Ureter (tissue), 1 donor: ENCODE measurements around the gene RAI14. TPM values are rescaled to one million over a fixed set of nuclear protein-coding genes. Genes with fewer than 3 reads are reported as not detected.

Experiments
- DNase-seq: peaks from one replicate; pipeline ENCODE4 v3.0.0-alpha.2; 2020; ENCODE audit warnings: low spot score
- total RNA-seq: library from RNA; stranded (reverse); gene quantifications from one replicate; pipeline ENCODE4 v1.2.4, GENCODE V29; 2023
- donor health status: DM: yes; HTN: yes; CAD: no.

The RAI14 gene
- total RNA-seq: 55.0 TPM

DNA sequence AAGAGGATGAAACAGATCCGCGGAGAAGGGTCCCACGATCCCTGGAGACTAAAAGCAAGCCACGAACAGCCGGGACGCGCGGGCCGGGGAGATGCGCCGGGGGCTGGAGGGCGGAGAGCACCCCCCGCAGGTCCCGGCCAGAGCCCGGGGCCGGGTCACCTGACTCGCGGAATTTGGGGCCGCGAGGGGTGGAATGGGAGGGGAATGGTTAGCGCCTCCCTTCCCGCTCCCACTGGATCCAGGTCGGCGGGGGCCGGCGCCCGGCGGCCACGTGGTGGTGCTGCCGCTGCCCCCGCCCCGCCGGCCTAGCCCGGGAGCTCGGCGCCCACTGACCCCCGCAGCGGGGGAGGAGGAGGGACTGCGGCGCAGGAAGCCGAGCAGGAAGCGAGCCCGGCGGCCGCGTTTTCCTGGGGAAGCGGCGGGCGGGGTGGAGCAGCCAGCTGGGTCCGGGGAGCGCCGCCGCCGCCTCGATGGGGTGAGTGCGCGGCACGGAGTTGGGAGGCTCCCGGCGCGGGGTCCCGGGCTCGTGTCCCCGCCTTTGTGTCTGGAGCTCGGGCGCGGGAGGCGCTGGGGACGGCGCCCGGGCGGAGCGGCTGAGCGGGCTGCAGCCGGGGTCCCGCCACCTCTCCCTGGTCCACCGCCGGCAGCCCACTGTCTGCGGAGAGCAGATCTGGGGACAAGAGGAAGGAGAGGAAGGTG, at the start of gene RAI14:
Gene RAI14, plus strand, starts transcription at position 328 of the 699 bp plus-strand sequence. CDS start 30,592 bp downstream, outside the sequence.
- peak; percentile 85 for DNase-seq

DNA sequence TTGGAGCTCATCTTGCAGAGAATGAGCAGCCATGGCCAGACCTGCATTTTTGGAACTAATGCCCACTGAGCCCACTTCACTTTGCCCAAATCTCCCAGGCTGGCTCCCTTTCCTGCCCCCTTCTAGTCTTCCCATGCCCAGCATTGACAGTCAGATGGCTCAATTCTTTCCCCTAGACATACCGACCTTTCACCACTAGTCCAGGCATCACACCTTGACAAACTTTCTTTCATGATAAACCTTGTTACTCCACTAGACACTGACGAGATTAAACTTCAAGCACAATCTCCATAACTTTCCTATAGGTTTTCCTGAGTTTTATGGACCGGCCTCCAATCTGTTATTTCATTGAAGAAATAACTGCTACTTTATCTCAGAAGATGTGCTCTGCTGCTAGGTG, 47.8 kb upstream of the RAI14 start:
- DNase-seq: no peak

DNA sequence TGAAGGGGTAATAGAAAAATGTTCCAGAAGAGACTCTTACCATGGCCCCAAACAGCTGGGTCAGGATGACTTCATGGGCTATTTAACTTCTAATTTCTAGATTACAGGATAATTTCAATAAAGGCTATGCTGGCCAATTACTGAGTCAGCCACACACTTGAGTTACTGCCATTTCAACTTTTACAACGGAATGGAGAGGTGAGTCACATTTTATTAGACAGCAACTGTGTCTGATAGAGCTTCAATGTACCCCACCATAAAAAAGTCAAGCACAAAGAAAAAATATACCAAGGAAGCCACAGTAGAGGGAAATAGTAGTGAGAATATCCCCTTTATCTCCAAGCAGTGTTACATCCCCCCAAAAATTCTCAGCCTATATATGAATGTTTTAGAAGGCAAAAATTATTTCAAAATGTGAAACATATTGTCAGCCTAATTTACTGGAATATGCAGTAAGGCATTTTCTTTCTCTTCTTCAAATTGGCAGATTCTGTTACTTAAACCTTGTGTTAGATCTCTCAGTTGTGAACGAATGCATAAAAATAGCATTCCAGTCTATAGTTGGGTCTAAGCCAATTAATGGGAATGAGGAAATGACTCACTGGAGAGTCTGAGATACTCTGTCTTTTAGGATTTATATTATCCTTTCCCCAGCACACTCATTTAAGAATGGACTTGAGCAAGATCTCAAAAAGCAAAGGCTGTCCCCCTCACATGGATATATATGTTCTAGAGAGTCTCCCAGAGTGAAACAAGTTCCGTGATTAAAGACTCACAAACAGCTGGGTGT, 47.1 kb upstream of the RAI14 start:
- no peak for DNase-seq

DNA sequence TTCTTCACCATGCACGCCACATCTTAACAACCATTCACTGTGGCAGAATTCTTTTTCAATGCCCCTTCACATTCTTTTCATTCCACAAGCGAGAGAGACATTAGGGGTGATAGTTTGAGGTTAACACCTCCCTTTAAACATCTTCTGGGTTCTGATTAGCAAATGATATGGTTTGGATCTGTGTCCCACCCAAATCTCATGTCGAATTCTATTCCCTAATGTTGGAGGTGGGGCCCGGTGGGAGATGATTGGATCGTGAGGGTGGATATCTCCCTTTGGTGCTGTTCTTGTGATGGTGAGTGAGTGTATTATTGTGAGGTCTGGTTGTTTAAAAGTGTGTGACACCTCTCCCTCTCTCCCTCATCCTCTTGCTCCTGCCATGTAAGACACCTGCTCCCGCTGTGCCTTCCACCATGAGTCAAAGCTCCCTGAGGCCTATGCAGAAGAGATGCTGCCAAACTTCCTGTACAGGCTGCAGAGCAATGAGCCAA, 46.1 kb upstream of the RAI14 start:
- no peak for DNase-seq

DNA sequence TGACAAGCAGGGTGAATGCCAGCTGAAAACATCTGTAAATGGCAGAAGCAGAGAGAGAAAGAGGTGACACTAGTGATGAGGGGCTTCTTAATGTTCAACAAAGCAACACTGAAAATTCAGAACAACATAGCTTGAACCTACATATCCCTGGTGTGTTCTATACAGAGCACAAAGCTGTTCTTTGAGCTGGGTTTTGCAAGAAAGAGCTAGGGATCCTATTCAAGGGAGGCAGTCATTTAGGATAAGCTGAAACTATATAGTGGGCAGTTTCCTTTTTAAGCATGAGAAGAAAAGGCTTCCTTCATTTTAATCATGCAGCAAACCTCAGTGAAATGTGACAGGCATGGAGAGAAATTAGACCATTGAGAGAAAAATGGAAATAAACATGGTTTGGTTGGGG, 45.6 kb upstream of the RAI14 start:
- DNase-seq: no peak

DNA sequence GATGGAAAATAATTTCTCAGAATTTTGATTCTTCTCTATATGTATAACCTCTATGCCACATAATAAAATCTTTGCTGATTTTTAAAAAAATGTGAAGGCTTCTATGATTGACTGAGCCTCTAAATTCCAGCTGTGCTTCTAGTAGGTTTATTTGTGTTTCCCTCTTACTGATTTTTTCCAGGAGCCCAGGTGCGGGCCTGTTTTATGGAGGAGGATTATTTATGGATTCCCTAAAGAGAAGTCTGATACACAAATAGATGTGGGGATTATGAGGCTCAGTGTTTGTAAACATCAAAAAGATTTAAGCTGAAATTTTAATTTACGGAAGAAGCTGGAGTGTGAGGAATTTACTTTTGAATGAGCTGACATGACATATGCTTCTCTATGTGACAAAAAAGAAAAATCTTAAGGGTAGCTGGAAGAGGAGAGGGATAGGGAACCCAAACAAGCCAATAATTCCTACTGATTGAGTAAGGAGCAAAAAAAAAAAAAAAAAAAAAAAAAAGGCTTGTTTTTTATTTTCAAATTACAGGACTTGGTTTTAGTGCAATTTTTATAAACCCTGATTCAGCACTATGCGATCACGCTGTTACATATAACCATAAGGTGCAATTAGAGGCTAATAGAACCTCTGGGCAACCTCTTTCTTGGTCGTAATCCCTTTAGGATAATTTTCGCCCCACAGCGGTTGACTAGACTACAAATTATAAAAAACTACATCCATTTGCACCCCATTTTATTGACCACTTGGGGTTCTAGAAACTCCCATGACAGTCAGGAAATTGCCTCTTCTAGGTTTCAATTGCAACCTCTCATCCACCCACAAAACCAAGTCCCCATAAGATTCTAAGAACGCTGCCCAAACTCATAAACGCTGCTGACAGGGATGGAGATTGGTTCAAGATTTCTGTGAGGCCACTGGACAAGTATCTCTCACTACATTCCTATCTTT, 44.4 kb upstream of the RAI14 start:
- no peak for DNase-seq

DNA sequence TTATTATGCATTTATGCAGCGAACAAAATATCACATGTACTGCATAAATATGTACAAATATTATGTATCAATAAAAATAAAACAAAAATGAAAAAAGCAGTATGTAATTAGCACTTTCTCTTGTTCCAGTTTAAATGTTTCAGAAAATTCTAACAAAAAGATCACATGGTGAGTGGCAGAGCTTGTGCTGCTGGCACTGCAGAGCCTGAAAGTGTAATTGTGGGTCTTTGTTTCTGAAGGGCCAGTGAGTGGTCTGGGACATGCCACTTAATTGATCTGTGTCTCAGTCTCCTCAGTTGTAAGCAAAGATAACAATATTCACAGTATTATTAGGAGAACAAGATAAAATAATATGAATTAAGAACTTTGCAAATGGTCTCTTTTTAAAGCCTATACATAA, 39.5 kb upstream of the RAI14 start:
- no peak for DNase-seq

DNA sequence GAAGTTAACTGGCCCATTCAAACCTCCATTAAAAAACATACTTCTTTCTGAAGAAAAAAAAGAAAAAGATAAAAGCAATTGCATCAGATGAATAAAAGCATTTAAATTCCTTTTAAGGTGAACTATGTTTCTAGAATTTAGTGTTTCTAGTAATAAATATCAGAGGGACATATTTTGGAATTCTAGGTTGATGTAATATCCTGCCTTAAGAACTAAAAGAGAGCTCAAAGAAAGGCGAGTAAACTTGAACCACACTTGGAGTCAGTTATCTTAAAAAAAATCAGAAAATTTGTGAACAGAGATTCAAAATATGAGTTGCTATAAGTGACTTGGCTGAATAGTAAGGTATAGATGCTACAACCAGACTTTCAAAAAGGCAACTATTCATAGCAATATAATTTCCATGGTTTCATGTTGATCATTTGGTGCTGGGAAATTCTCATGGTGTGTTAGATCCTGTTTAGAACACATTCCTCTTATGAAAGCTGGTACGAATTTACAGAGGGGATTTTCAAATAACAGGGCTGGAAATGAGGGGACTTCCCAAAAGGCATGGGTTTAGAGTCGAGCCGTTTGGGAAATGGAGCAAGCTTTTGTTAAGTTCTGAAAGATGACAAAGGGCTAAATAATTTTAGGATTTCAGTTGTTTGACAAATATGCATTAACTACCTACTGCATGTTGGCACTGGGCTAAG, 37.6 kb upstream of the RAI14 start:
- DNase-seq: no peak

DNA sequence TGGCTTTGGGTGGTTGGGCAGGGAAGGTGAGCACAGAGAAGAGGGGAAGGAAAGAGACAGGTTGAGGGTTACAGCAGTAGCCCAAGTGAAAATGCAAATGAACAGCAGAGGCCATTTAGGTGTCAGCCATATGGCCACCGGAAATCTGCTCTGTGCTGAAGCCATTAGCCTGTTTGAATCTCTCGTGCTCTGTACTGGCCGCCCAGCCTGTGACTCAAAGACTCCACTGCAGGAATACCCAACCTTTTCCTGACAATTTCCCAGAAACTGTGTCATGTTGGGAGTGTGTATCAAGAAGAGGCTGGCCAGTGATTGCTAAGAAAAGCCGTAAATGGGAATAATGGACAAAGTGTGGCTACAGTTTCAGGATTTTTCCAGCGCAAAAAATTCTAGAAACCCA, 35.9 kb upstream of the RAI14 start:
- DNase-seq: no peak

DNA sequence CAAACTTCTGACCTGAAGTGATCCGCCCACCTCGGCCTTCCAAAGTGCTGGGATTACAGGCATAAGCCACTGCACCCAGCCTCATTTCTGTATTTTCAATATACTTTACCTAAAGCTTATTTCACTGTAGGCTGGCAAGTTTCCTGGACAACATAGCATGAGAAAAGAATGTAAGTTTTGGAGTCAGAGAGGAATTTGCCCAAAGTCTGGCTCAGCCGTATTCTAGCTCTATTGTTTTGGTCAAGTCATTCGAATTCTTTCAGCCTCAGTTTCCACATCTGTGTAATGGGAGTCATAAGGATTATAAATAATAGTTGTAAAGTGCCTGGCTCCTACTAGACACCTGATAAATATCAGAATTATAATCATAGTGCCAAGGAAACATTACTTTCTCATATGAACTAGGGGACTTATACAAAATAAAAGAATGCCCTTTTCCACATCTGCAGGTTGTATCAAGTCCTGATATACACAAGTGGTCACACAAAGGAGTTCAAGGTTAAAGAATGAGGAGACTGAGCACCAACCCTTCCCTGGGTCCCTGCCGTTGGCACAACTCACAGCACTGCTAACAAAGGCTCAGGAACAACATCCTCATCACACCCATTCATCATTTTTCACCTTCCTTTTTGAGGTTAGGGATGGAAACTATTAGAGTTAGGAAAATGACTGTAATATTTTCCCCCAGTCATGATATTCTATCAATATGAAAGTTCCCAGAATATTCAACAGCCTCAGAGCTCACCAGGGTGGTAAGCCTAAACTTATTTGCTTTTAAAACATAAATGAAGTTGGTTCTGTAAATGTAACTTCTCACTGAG, 34.6 kb upstream of the RAI14 start:
- DNase-seq: no peak

DNA sequence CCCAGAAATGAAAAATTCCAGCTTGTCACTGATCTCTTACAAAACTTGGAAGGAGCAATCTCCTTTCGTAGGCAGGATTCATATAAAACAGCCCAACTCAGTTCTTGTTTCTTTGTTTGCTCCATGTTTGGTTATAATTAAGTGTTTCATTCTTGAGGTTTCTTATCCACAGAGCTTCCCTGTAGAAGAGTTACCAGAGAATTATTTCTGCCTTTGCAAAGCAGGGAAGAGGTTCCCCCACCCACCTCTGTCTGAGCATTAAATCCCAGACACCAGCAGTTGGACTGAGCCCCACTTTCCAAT, 34.1 kb upstream of the RAI14 start:
- no peak for DNase-seq

DNA sequence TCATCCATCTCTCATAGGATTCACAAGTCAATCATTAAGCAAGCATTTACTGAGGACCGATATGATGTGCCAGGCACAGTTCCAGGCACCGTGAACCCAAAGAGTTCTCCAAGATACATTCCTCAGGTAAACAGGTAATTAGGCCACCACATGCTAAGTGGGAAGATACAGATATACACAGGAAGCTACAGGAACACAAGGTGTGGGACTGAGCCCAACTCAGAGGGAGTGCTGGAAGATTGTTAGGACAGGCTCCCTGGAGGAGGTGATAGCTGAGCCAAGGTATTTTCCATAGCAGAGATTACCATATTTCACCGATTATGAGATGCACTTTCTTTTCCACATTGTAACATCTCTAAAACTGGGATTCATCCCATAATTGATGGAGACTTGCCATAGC, 31.4 kb upstream of the RAI14 start:
- no peak for DNase-seq

DNA sequence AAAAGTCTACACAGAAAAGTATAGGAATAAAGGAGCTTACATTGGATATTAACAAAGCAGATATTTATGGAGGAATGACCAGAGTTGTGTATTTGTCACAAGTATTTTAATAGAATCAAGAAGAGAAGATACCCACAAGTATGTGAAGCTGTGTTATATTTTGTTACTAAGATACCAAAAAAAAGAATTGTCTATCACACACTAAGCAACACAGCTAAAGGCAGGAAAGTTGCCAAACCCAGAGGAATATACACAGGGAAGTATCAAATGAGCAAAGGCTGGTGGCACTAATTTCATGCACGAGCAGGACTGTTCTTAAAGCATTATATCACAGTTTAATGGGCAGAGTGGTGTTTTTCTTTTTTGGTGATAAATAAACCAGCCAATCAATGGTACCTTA, 30.9 kb upstream of the RAI14 start:
- DNase-seq: no peak

DNA sequence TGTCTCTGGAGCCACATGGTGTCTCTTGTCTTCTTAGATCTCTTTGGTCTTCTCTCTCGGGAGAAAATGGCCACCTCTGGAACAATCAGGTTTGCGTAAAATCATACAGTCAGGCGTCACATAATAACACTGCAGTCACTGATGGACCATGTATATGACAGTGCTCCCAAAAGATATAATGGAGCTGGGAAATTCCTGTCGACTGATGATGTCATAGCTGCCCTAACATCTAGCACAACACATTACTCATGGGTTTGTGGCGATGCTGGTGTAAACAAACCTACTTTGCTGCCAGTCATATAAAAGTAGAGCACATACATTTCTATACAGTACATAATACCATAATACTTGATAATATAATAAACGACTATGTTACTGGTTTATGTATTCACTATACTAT, 30.1 kb upstream of the RAI14 start:
- DNase-seq: no peak

DNA sequence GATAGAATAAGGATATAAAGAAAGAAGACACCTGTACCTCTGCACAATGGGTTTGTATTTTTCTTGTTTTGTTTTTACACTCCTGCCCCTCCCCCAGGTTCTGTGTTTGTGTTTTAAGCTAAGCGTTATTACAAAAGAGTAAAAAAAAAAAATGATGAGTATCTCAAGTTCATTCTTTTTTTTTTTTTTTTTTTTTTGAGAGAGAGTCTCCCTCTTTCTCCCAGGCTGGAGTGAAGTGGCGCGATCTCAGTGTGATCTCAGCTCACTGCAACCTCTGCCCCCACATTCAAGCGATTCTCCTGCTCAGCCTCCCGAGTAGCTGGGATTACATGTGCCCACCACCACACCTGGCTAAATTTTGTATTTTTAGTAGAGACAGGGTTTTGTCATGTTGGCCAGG, 29.4 kb upstream of the RAI14 start:
- DNase-seq: no peak

DNA sequence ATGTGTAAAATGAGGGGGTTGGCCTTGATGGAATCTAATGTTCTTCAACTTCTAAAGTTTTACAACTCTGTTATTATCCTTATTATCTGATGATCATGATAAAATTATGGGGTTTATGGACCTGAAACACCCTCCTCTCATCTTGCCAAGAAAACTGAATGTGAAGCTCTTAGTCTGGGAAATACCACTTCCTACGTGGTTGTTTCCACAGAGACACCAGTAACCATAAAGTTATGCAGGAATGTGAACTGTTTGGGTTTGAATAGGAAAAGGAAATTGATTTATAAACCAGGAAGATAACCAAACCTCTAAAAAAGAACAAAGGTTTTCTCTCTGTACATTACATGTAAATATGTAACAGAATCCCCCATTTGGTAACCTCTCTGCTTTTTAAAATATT, 28.3 kb upstream of the RAI14 start:
- no peak for DNase-seq

DNA sequence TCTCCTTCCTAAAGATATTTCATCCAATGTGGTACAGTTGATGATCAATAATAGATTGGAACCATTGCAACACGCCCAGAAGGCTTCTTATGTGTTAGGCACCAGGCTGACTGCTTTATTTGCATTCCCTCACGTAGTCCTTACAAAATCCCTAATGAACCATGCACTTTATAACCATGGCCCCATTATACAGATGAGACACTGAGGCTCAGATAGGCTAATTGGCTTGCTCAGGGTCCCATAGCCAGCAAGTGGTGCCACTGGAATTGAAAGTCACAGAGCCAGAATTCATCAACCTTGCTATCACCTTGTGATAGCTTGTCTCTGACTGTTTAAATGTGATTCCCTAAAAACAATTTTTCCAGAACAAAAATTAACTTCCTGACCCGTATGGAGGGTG, 27.8 kb upstream of the RAI14 start:
- DNase-seq: no peak

DNA sequence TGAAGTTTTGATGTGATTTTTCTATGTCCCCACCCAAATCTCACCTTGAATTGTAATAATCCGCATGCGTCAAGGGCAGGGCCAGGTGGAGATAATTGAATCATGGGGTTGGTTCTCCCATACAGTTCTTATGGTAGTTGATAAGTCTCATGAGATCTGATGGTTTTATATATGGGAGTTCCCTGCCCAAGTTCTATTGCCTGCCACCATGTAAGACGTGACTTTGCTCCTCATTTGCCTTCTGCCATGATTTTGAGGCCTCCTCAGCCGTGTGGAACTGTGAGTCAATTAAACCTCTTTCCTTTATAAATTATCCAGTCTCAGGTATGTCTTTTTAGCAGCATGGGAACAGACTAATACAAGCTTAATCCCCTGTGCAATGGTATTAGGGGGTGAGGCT, 25.5 kb upstream of the RAI14 start:
- DNase-seq: no peak

DNA sequence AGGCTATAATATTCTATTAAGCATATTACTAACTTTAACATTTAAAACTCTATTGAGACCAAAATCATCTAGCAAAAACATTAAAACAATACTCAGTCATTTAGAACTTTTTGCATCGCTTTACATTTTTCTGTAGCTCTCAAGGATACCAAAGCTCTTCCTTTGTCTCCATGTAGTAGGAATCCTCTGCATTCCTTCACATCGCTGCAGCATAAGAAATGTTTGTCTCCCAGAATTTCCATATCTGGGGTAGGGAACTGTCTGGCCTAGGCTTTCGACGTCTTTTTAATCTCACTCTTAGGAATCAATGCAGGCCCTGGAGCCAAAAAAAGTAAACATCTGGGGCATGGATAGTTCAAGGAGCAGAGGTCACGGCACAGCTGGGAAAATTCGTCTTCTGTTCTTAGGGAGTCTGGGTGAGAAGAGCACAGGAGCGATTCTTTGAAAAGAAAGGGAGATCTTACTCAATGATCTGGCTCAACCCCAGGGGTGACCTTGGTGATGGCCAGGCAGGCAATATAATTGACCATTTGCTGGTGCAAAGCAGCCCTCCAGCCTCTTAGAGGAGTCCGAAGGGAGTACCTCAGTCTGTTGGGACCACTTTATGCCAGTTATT, 23.2 kb upstream of the RAI14 start:
- no peak for DNase-seq

DNA sequence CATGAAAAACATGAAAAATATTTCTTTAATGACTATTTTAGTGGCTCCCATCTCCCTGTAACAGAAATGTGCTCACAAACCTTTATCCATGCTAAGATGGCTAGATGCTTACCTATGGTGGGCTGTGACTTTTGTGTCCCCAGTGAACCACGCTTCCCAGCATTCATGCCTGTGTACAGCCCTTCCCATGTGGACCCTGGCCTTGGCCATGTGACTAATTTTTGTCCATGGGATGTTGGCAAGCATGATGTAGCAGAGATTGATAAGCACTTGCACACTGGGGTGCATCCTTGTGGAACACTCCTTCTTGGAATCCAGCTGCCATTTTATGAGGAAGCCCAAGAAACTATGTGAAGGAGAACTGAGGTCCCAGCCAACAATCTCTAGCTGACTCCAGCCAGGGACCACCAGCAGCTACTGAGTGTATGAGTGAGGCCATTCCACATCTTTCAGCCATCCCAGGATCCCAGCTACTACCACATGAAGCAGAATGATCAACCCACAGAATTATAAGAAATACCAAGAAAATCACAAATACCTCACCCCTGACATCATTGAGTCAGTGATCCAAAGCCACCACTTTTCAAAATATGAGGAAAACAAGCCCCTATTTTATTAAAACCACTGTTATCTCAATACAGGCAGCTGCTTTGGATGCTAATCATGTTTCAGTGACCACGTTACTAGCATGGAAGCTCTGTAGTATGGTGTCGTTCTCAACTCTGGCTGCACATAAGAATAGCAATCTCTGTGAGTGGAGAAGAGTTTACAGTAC, 16.1 kb upstream of the RAI14 start:
- DNase-seq: no peak
